H9 (cell line): Measurements from ENCODE around the gene PGS1. TPM values are rescaled to one million over a fixed set of nuclear protein-coding genes. Genes with fewer than 3 reads are reported as not detected.

Experiments used
- DNase-seq: peaks from one replicate; pipeline ENCODE4 v3.0.0-alpha.2; 2017
- H2AFZ ChIP-seq: one replicate; pipeline ENCODE4 v1.6.1; 2013; ENCODE audit warnings: mild to moderate bottlenecking, low read length, control low read depth, moderate library complexity
- H2AK5ac ChIP-seq: 2 replicates; pipeline ENCODE4 v1.6.1; 2013; ENCODE audit warnings: low read length, control low read depth, mixed read lengths; ENCODE audit not compliant: insufficient read length
- H2BK120ac ChIP-seq: one replicate; pipeline ENCODE4 v1.6.1; 2013; ENCODE audit warnings: low read depth, mild to moderate bottlenecking, low read length, control low read depth, inconsistent platforms; ENCODE audit not compliant: poor library complexity, severe bottlenecking
- H2BK12ac ChIP-seq: 2 replicates; pipeline ENCODE4 v1.6.1; 2013; ENCODE audit warnings: low read length, control low read depth, mixed read lengths, low read depth; ENCODE audit not compliant: insufficient read length
- H2BK15ac ChIP-seq: 2 replicates; pipeline ENCODE4 v1.6.1; 2013; ENCODE audit warnings: low read depth, low read length, control low read depth
- H2BK20ac ChIP-seq: one replicate; pipeline ENCODE4 v1.6.1; 2013; ENCODE audit warnings: low read depth, mild to moderate bottlenecking, low read length, control low read depth, inconsistent platforms; ENCODE audit not compliant: poor library complexity, severe bottlenecking
- H2BK5ac ChIP-seq: 2 replicates; pipeline ENCODE4 v1.6.1; 2013; ENCODE audit warnings: low read length, control low read depth, mixed read lengths; ENCODE audit not compliant: insufficient read length
- H3K14ac ChIP-seq: 2 replicates; pipeline ENCODE4 v1.6.1; 2013; ENCODE audit warnings: low read length, control low read depth; ENCODE audit not compliant: insufficient read depth
- H3K18ac ChIP-seq: 2 replicates; pipeline ENCODE4 v1.6.1; 2013; ENCODE audit warnings: low read depth, mild to moderate bottlenecking, mixed read lengths, low read length, control low read depth; ENCODE audit not compliant: insufficient read length
- H3K23ac ChIP-seq: 2 replicates; pipeline ENCODE4 v1.6.1; 2013; ENCODE audit warnings: low read length, control low read depth, mixed read lengths, low read depth; ENCODE audit not compliant: insufficient read length
- H3K23me2 ChIP-seq: 2 replicates; pipeline ENCODE4 v1.6.1; 2013; ENCODE audit warnings: low read depth, mild to moderate bottlenecking, mixed read lengths, low read length, control low read depth; ENCODE audit not compliant: insufficient read length, poor library complexity, severe bottlenecking
- H3K27ac ChIP-seq: 2 replicates; pipeline ENCODE4 v1.5.1; 2013; ENCODE audit warnings: low read length, control low read depth, mixed read lengths, low read depth; ENCODE audit not compliant: insufficient read length
- H3K27me3 ChIP-seq: 2 replicates; pipeline ENCODE4 v1.6.1; 2013; ENCODE audit warnings: low read length, control low read depth, inconsistent platforms; ENCODE audit not compliant: insufficient read depth
- H3K4ac ChIP-seq: 2 replicates; pipeline ENCODE4 v1.6.1; 2013; ENCODE audit warnings: low read depth, mild to moderate bottlenecking, control low read depth, inconsistent platforms, low read length, moderate library complexity
- H3K4me1 ChIP-seq: 2 replicates; pipeline ENCODE4 v1.6.1; 2013; ENCODE audit warnings: low read length, control low read depth, inconsistent platforms; ENCODE audit not compliant: insufficient read depth
- H3K4me2 ChIP-seq: 2 replicates; pipeline ENCODE4 v1.6.1; 2013; ENCODE audit warnings: low read length, control low read depth, mixed read lengths; ENCODE audit not compliant: insufficient read length, insufficient read depth
- H3K56ac ChIP-seq: 2 replicates; pipeline ENCODE4 v1.6.1; 2013; ENCODE audit warnings: low read depth, mild to moderate bottlenecking, mixed read lengths, low read length, control low read depth; ENCODE audit not compliant: insufficient read length
- H3K79me1 ChIP-seq: 2 replicates; pipeline ENCODE4 v1.6.1; 2013; ENCODE audit warnings: low read depth, mild to moderate bottlenecking, moderate library complexity, low read length, control low read depth, inconsistent platforms; ENCODE audit not compliant: insufficient read depth, poor library complexity, severe bottlenecking
- H3K79me2 ChIP-seq: 2 replicates; pipeline ENCODE4 v1.6.1; 2013; ENCODE audit warnings: low read length, control low read depth, inconsistent platforms; ENCODE audit not compliant: insufficient read depth
- H3K9ac ChIP-seq: 2 replicates; pipeline ENCODE4 v1.6.1; 2013; ENCODE audit warnings: low read length, control low read depth, mixed read lengths; ENCODE audit not compliant: insufficient read length; ENCODE audit errors: extremely low read depth
- H3K9me3 ChIP-seq: one replicate; pipeline ENCODE4 v1.6.1; 2013; ENCODE audit warnings: low read depth, low read length, inconsistent platforms; ENCODE audit not compliant: control insufficient read depth
- H3T11ph ChIP-seq: one replicate; pipeline ENCODE4 v1.6.1; 2013; ENCODE audit warnings: mild to moderate bottlenecking, low read length, control low read depth, inconsistent platforms
- H4K20me1 ChIP-seq: one replicate; pipeline ENCODE4 v1.6.1; 2013; ENCODE audit not compliant: control insufficient read depth, insufficient read length, insufficient read depth
- H4K5ac ChIP-seq: 2 replicates; pipeline ENCODE4 v1.6.1; 2013; ENCODE audit warnings: low read depth, mild to moderate bottlenecking, mixed read lengths, low read length, control low read depth; ENCODE audit not compliant: insufficient read length
- H4K8ac ChIP-seq: replicated peaks from 2 replicates; pipeline ENCODE4 v1.6.1; 2013; ENCODE audit warnings: low read length, control low read depth, mixed read lengths, low read depth; ENCODE audit not compliant: insufficient read length
- H4K91ac ChIP-seq: 2 replicates; pipeline ENCODE4 v1.6.1; 2013; ENCODE audit warnings: low read depth, mild to moderate bottlenecking, moderate library complexity, mixed read lengths, low read length, control low read depth; ENCODE audit not compliant: insufficient read length
- H3K27ac Mint-ChIP-seq, 3 experiments: 2 replicates in 2 of 3; 3 replicates in 1 of 3; pipeline ENCODE4 v1.8.0; 2020 to 2021; ENCODE audit warnings: mixed read lengths in 3 of 3, mild to moderate bottlenecking in 1 of 3, moderate library complexity in 1 of 3
- H3K27me3 Mint-ChIP-seq: 2 replicates; pipeline ENCODE4 v1.8.0; 2021; ENCODE audit warnings: low read depth, mild to moderate bottlenecking, moderate library complexity, mixed read lengths
- H3K36me3 Mint-ChIP-seq, 3 experiments: 2 replicates in 2 of 3; 3 replicates in 1 of 3; pipeline ENCODE4 v1.8.0; 2020 to 2021; ENCODE audit warnings: low read depth in 3 of 3, mixed read lengths in 3 of 3; ENCODE audit not compliant: insufficient read depth in 1 of 3
- H3K4me1 Mint-ChIP-seq, 2 experiments: 2 replicates each; pipeline ENCODE4 v1.8.0; 2020; ENCODE audit warnings: mixed read lengths in 2 of 2
- H3K4me3 Mint-ChIP-seq, 2 experiments: 2 replicates in 1 of 2; 3 replicates in 1 of 2; pipeline ENCODE4 v1.8.0; 2020 to 2021; ENCODE audit warnings: mild to moderate bottlenecking in 2 of 2, mixed read lengths in 2 of 2, moderate library complexity in 1 of 2
- H3K9me3 Mint-ChIP-seq, 2 experiments: 2 replicates in 1 of 2; 3 replicates in 1 of 2; pipeline ENCODE4 v1.8.0; 2020; ENCODE audit warnings: mild to moderate bottlenecking in 2 of 2, mixed read lengths in 2 of 2, moderate library complexity in 1 of 2
- CTCF ChIP-seq: fragments of 200-600 bp; sonication (generic); conservative IDR thresholded peaks from 3 replicates; pipeline ENCODE4 v1.8.0; 2021; ENCODE audit warnings: antibody characterized with exemption, mild to moderate bottlenecking
- WGBS: extraction: QIAGEN DNeasy Blood & Tissue Kit; methylation state at CpG from one replicate; pipeline ENCODE4 v1.1.7; 2013; ENCODE audit warnings: missing lambda C conversion rate, low lambda C conversion rate, mixed read lengths; ENCODE audit not compliant: insufficient read length; ENCODE audit errors: extremely low coverage; 5-methylcytosine and 5-hydroxymethylcytosine counted together
- total RNA-seq: library from RNA; stranded (reverse); gene quantifications from 2 replicates; pipeline ENCODE4 v1.2.1, GENCODE V29; 2021

PGS1 gene
- total RNA-seq, 1 experiment from 2014 or later, result 45.7 TPM

GRCh38 chr17:78394209-78394608 lies 15.8 kb downstream of the PGS1 start:
- Histone ChIP-seq H3K23ac (no peak overlapping the region), H2BK15ac (no peak overlapping the region), H2AFZ (no peak overlapping the region), H2BK5ac (no peak overlapping the region), H3K9ac (no peak overlapping the region), H3K9me3 (no peaks in the 10 kb centered on the region), H3K79me1 (peaks cover 6% of the 10 kb centered on the region), H4K91ac (no peak overlapping the region), H4K20me1 (no peaks in the 10 kb centered on the region), H3K4me1 (0 out of 2 replicates have a peak, but pooled peaks cover 5% of the 10 kb centered on the region), H3K79me2 (peaks cover 21% of the 10 kb centered on the region; the same call in 1 of the 2 replicates), H3K4ac (no peak overlapping the region), H2BK20ac (no peak overlapping the region), H3K27me3 (no peaks in the 10 kb centered on the region), H4K5ac (no peak overlapping the region), H3K27ac (no peak overlapping the region), H3K14ac (no peak overlapping the region), H3K23me2 (no peaks in the 10 kb centered on the region), H2BK12ac (no peak overlapping the region), H3K4me2 (no peak overlapping the region), H3T11ph (no peak overlapping the region), H2BK120ac (no peak overlapping the region), H4K8ac (no peak overlapping the region), H3K18ac (no peak overlapping the region), H2AK5ac (no peak overlapping the region), H3K56ac (no peak overlapping the region)
- peak overlapping the region in 2 of 3 experiments; percentile 21 to 77; a peak in 4 of 7 replicates for H3K27ac Mint-ChIP-seq
- peaks cover 32 to 67% (median 60%) of the 10 kb centered on the region in 3 experiments; a peak in 6 of 7 replicates for H3K36me3 Mint-ChIP-seq
- WGBS, result no CpG with 5 or more reads among the region's 7 CpGs
- H3K4me1 Mint-ChIP-seq, result peaks cover 10 to 15% of the 10 kb centered on the region in 2 experiments
- no peaks in the 10 kb centered on the region for H3K27me3 Mint-ChIP-seq
- no peaks in the 10 kb centered on the region for H3K9me3 Mint-ChIP-seq
- TF ChIP-seq CTCF, result no peak
- DNase-seq, result no peak
- H3K4me3 Mint-ChIP-seq, result no peak overlapping the region
